Stimulated activated CD4-positive, alpha-beta T cell treated with anti-CD3 and anti-CD28 coated beads, Interleukin-2, amount 100 ng/mL, for 24 hours (primary cell): Measurements from ENCODE around the gene ORM2.

Source experiments
- DNase-seq, 2 donors: peaks; one replicate each; pipeline ENCODE4 v3.0.0-alpha.2; 2020

Gene ORM2

DNA sequence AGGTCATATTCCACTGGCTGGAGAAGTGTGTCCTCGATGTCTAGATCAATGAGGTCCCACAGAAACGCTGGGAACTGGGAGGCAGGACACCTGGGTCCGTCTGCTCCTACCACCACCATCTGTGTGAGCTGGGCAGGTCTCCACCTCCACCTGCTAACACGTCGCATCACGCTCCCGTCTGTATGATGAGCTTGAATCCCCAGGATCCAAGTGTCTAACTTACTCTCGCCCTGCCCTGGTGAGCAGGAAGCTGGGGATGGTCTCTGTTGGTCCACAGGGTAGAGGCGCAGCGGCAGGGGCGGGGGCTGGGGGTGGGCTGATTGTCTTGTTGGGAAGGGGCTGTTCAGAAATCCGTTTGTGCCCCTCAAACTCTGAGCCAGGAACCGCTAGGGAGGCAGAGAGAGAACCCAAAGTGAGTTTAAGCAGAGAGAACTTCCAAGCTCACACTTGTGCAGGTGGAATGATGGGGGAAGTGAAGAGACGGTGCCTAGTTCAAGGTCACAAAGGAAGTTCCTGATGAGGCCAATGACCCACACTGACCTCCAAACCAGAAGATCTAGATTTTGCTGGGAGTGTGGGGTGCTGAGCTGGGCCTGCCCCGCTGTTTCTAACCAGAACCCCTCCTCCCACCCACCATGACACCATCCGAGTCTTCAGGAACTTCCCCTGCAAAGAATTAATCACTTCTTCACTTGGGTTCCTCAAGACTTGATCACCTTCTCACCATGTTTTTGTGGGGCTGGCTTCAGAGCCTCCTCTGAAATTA lies 21.1 kb downstream of the ORM2 start:
- no peak for DNase-seq

GRCh38 chr9:114351932-114352331 lies 22.3 kb downstream of the ORM2 start:
- no peak for DNase-seq

DNA sequence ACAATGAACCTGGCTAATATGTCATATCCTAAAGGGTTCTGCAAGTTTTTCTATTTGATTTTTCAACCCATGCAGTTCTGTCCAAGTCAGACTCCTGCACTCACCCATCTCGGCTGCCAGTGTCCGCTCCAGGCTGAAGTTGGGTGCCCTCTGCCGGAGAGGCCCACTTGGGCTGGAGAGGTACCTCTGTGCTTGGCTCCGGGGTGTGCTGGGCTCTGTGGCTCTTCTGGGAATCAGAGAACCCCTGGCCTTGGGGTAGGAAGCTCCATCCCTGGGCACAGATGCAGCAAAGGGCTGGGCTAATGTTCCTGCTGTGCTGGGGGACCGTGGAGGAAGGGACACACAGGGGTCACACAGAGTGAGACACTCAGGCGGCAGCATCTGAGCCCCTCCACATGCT lies 26.2 kb downstream of the ORM2 start:
- DNase-seq = no peak

DNA sequence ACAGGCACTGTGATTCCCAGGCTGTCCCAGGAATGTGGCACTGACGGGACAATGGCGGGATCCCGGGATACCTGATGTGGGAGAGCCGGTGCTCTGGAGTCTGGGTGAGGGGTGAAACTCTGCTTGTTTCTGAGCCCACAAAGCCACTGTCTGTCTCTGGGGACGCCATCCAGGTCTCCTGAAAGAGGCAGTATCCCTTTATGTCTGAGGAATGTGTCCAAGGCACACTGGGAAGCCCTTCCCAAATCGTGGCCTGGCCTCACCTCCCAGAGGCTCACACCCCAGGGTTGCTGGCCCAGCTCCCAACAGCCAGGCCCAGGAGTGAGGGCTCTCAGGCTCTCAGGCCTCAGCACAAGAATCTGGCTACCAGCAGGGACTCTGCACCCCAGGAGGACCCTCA lies 27.1 kb downstream of the ORM2 start:
- no peak for DNase-seq

DNA sequence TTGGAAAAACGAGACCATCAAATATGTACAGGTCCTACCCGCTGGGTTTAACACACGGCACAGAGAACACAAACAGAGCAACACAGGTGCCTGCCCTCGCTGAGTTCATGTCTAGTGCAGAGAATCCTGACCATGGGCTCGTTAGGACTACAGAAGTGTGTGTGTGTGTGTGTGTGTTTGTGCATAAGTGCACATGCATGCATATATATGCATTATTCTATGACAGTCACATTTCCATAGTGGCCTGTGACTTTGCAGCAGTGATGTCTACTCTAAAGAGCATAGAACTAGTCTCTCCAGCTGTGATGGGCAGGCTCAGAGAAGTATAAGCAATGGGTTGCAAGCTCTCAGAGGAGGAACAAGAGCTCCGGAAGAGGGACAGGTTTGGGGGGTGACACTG lies 27.7 kb downstream of the ORM2 start:
- no peak for DNase-seq

GRCh38 chr9:114357911-114358328 lies 28.3 kb downstream of the ORM2 start:
- no peak for DNase-seq

GRCh38 chr9:114359801-114360200 lies 30.1 kb downstream of the ORM2 start:
- no peak for DNase-seq

DNA sequence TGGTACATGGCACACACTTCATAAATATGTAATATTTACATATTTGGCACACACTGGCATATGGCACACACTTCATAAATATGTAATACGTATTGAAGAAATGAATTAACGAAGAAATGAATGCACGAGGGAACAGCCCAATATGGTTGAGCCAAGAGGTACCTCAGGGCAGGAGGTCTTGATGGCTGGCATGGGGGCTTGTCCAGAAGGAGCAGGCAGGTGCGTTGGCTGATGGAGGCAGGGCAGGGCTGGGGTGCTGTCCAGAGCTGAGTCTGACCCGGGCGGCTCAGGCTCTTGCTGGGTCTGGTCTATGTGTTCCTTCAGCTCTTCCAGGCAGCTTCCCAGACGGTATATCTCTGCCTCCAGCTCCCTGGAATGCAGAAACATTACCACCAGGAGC lies 31.9 kb downstream of the ORM2 start:
- DNase-seq = no peak

GRCh38 chr9:114362394-114362793 lies 32.7 kb downstream of the ORM2 start:
- DNase-seq = no peak

DNA sequence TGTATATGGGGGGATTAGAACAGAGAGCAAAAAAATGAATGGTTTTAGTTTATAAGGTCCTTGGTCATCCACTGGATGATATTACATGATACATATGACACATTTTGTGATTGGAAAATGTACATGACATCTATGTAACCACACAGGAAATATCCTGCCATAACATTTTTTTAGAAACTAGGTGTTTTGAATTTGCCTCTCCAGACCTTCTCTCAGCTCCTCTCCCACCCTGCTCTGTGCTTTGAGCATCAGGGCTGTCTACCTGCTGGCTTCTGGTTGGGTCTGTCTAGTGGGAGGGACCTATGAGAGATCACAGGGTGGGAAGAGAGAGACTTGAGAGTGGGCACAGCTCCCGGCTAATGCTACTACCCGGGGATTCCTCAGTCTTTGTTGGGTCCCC lies 33.8 kb downstream of the ORM2 start:
- no peak for DNase-seq

GRCh38 chr9:114364134-114365041 lies 34.7 kb downstream of the ORM2 start:
- DNase-seq = no peak

DNA sequence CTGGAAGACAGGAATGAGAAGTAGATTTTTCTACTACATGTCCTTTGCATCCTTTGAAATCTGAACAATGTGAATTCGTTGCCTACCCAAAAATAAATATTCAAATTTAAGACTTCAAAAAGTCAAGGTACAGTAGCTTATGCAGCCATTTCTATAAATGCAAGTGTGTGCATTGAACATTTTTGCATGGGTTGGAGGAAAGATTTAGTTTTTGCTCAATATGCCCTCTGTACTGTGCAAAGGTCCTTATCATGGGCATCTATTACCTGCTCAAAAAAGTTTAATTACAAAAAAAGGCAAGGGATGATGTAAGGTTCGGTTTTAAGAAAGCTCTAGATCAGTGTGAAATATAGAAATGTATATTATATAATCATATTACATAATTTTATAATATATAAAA lies 35.5 kb downstream of the ORM2 start:
- no peak for DNase-seq

DNA sequence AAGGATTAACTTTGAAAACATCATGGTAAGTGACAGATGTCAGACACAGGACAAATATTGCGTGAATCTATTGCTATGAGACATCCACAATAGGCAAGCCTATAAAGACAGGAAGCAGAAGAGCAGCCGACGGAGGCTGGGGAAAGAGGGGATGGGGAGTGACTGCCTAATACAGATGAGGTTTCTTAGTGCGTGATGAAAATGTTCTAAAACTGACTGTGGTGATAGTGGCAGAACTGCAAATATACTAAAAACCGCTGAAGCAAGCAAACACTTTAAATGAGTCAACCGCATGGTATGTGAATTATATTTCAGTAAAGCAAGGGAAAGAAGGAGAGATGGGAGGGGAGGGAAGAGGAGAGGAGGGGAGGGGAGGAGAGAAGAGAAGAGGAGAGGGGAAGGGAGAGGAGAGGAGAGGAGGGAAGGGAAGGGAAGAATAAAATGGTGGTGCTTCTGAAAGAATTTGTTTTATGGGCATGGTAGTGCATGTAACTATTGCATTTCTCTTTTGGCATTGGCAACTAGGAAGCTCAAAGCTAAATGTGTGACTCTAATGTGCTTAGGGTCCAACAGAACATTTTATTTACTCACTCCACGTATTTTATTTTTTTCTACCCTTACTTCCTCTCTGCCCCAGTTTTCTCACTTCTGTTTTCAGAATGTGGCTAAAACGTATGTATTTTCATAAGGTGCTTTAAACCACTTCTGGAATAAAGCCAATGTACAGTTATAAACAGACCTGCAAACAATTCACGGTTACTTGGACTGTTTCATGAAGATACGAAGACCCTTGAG lies 36.9 kb downstream of the ORM2 start:
- DNase-seq = peak in 1 of 2 donors; percentile 42

- no peak for DNase-seq
Measured at GRCh38 chr9:114367366-114367765, 37.7 kb downstream of the ORM2 start.

DNA sequence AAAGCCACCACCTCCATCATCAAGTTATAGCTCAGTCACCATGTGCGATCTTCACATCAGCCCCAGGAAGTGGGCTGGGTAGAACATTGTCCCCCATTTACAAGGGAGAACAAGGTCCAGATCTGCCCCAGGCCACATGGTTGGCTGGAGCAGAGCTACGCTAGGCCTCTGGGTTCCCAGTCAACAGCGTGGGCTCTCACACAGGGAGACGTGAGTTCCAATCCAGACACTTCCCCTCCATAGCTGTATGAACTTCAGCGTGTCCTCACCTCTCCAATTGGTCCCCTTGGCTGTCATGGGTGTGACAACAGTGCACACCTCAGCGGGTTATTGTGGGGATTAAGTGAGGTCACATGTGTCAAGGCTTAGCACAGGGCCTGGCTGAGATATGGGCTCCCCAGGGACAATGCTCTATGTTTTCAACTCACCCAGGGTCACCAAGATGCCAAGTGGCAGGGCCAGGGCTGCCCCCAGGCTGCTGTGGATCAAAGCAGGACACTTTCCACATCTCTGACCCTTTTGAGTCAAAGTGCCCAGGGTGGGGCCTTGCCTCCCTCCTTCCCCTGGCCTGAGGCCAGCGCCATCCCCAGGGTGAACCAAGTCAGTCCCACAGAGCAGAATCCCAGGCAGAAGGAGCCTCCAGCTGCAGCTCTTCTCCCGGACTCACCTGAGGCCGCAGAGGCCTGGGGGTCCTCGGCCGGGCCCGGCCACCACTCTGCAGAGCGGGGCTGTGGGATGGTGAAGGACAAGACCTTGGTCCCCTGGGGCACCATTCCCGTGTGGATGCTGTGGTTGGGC lies 38.3 kb downstream of the ORM2 start:
- no peak for DNase-seq

- no peak for DNase-seq
Measured at GRCh38 chr9:114369216-114370130, 39.8 kb downstream of the ORM2 start.

DNA sequence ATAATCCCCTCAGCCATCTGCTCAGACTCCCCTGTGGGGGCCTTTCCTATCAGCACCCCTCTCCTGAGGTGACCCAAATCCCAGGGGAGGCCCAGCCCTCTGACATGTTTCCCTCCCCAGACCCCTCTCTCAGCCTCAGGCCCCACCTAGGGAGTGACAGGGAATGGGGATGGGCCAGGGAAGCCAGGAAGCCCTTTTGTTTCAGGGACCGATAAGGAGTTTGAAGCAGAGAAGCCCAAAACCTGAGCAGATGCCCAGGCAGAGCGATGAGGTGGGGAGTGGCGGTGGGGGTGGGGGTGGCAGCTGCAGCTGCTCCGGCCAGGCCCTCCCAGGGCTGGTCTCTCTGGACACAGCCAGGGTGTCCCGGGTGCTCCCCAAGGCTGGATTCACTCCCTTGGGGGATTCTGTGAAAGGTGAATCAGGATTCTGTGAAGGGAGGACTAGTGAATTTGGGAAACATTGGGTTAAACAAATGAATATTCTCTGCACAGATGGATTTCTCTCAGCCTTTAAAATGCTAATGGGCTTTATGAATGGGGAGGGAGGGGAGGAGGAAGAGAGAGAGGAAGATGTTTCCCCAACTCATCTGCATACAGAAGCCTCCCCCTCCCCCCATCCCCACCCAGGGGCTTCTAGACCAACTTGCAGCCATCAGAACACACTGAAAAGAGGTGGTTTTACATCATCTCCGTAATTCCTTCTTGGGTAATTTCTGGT lies 40.7 kb downstream of the ORM2 start:
- DNase-seq = no peak

GRCh38 chr9:114370968-114371320 lies 41.3 kb downstream of the ORM2 start:
- no peak for DNase-seq

GRCh38 chr9:114371343-114371944 lies 41.8 kb downstream of the ORM2 start:
- no peak for DNase-seq
